IMR-90 (cell line): ENCODE data around the gene QDPR. TPM values are rescaled to one million over a fixed set of nuclear protein-coding genes. Genes with fewer than 3 reads are reported as not detected.

ENCODE experiments used
- ATAC-seq: fragments of 200-7000 bp; cut with Tn5 transposase; 2 replicates; pipeline ENCODE4 v1.9.1; 2020; ENCODE audit warnings: low read depth, mild to moderate bottlenecking, moderate library complexity
- BruUV-seq: library from RNA; stranded (reverse); fragments of 400-500 nt; replicated peaks from 2 replicates; lab custom pipeline; 2021; lab: Mats Ljungman, UMichigan
- CTCF ChIA-PET: fragments of 300-600 bp; formaldehyde crosslinking; extraction: SDS; loops from one replicate; lab custom pipeline; 2021; ENCODE audit warnings: antibody characterized with exemption; lab: Yijun Ruan, JAX
- POLR2A ChIA-PET: fragments of 300-600 bp; sonication (Branson Sonifier 250); formaldehyde crosslinking; loops from one replicate; lab custom pipeline; 2022; ENCODE audit warnings: antibody characterized with exemption; ENCODE audit not compliant: unreplicated experiment; lab: Charles Lee
- DNase-seq: peaks from one replicate; pipeline ENCODE4 v3.0.0; 2013
- H2AFZ ChIP-seq: replicated peaks from 2 replicates; pipeline ENCODE3; 2013; ENCODE audit warnings: low read length, mild to moderate bottlenecking; ENCODE audit not compliant: poor library complexity
- H2AK5ac ChIP-seq: 2 replicates; pipeline ENCODE4 v1.6.1; 2013; ENCODE audit warnings: low read depth, low read length, inconsistent platforms
- H2AK9ac ChIP-seq: replicated peaks from 2 replicates; pipeline ENCODE3; 2013; ENCODE audit warnings: mild to moderate bottlenecking, low read depth, low read length, moderate library complexity; ENCODE audit not compliant: poor library complexity
- H2BK120ac ChIP-seq: 2 replicates; pipeline ENCODE4 v1.6.1; 2013; ENCODE audit warnings: low read depth, low read length, inconsistent platforms
- H2BK15ac ChIP-seq: 3 replicates; pipeline ENCODE4 v1.6.1; 2013; ENCODE audit warnings: low read depth, low read length, inconsistent platforms
- H2BK20ac ChIP-seq: 2 replicates; pipeline ENCODE4 v1.6.1; 2013; ENCODE audit warnings: low read depth, mild to moderate bottlenecking, inconsistent platforms, low read length, moderate library complexity
- H2BK5ac ChIP-seq: 2 replicates; pipeline ENCODE4 v1.6.1; 2013; ENCODE audit warnings: mild to moderate bottlenecking, low read depth, low read length, inconsistent platforms; ENCODE audit not compliant: poor library complexity, severe bottlenecking
- H3K14ac ChIP-seq: replicated peaks from 2 replicates; pipeline ENCODE4 v1.6.1; 2013; ENCODE audit warnings: low read depth, low read length, inconsistent platforms
- H3K18ac ChIP-seq: 2 replicates; pipeline ENCODE4 v1.6.1; 2013; ENCODE audit warnings: low read depth, low read length, control low read depth
- H3K23ac ChIP-seq: 2 replicates; pipeline ENCODE4 v1.6.1; 2013; ENCODE audit warnings: low read depth, low read length, inconsistent platforms
- H3K27ac ChIP-seq: 2 replicates; pipeline ENCODE4 v1.5.1; 2013; ENCODE audit warnings: mild to moderate bottlenecking, control low read depth, low read length; ENCODE audit not compliant: insufficient read depth
- H3K27me3 ChIP-seq: 2 replicates; pipeline ENCODE4 v1.6.1; 2013; ENCODE audit warnings: low read length; ENCODE audit not compliant: control insufficient read depth, insufficient read depth
- H3K36me3 ChIP-seq: 2 replicates; pipeline ENCODE4 v1.6.1; 2013; ENCODE audit warnings: low read length, mixed read lengths; ENCODE audit not compliant: control insufficient read depth, insufficient read depth
- H3K4ac ChIP-seq: 2 replicates; pipeline ENCODE4 v1.6.1; 2013; ENCODE audit warnings: low read depth, low read length, inconsistent platforms
- H3K4me1 ChIP-seq: 2 replicates; pipeline ENCODE4 v1.6.1; 2013; ENCODE audit warnings: low read length, mixed read lengths; ENCODE audit not compliant: control insufficient read depth, insufficient read depth
- H3K4me2 ChIP-seq: 2 replicates; pipeline ENCODE4 v1.6.1; 2013; ENCODE audit warnings: low read depth, mild to moderate bottlenecking, control low read depth, low read length, moderate library complexity
- H3K4me3 ChIP-seq: 2 replicates; pipeline ENCODE4 v1.5.1; 2013; ENCODE audit warnings: low read depth, mild to moderate bottlenecking, control low read depth, low read length, moderate library complexity; ENCODE audit not compliant: insufficient read depth
- H3K56ac ChIP-seq: 2 replicates; pipeline ENCODE4 v1.6.1; 2013; ENCODE audit warnings: low read length, inconsistent platforms; ENCODE audit not compliant: insufficient read depth; ENCODE audit errors: extremely low read depth
- H3K79me1 ChIP-seq, 2 experiments: 2 replicates each; pipeline ENCODE4 v1.6.1; 2013; ENCODE audit warnings: low read length in 2 of 2, inconsistent platforms in 1 of 2, low read depth in 1 of 2
- H3K9ac ChIP-seq: 2 replicates; pipeline ENCODE4 v1.6.1; 2013; ENCODE audit warnings: low read depth, low read length, control low read depth
- H3K9me1 ChIP-seq: 2 replicates; pipeline ENCODE4 v1.6.1; 2013; ENCODE audit warnings: low read length, inconsistent platforms; ENCODE audit not compliant: insufficient read depth
- H3K9me3 ChIP-seq: 2 replicates; pipeline ENCODE4 v1.6.1; 2013; ENCODE audit warnings: low read length; ENCODE audit not compliant: control insufficient read depth, insufficient read depth
- H4K20me1 ChIP-seq: 2 replicates; pipeline ENCODE4 v1.6.1; 2013; ENCODE audit warnings: low read length, inconsistent platforms; ENCODE audit not compliant: insufficient read depth
- H4K5ac ChIP-seq: 2 replicates; pipeline ENCODE4 v1.6.1; 2013; ENCODE audit warnings: mild to moderate bottlenecking, low read depth, low read length, control low read depth
- H4K8ac ChIP-seq, 2 experiments: 2 replicates each; pipeline ENCODE4 v1.6.1; 2013; ENCODE audit warnings: low read depth in 2 of 2, low read length in 2 of 2, control low read depth in 1 of 2, inconsistent platforms in 1 of 2
- H4K91ac ChIP-seq: 2 replicates; pipeline ENCODE4 v1.6.1; 2013; ENCODE audit warnings: low read depth, low read length, inconsistent platforms; ENCODE audit not compliant: insufficient read depth
- ELK1 ChIP-seq: fragments of 150-350 bp; IDR thresholded peaks from 2 replicates; pipeline ENCODE4 v1.6.1; 2016; ENCODE audit warnings: low read depth, mild to moderate bottlenecking, low read length, moderate library complexity, borderline replicate concordance
- NFE2L2 ChIP-seq: fragments of 150-350 bp; IDR thresholded peaks from 2 replicates; pipeline ENCODE4 v1.6.1; 2016; ENCODE audit warnings: low read depth, mild to moderate bottlenecking, low read length
- RCOR1 ChIP-seq: IDR thresholded peaks from 2 replicates; pipeline ENCODE4 v1.6.1; 2012; ENCODE audit warnings: mild to moderate bottlenecking, low read length, improper control_type of control experiment; ENCODE audit not compliant: insufficient replicate concordance
- WGBS, 2 experiments: methylation state at CpG; one replicate each; pipeline versions ENCODE4 v1.1.5 to v1.1.7; 2013; ENCODE audit warnings: missing lambda C conversion rate in 2 of 2; ENCODE audit not compliant: insufficient read length in 1 of 2; ENCODE audit errors: extremely low coverage in 2 of 2; 5-methylcytosine and 5-hydroxymethylcytosine counted together
- dilution Hi-C: fragments of 300-500 bp; cut with HindIII; formaldehyde crosslinking; loops from one replicate; pipeline ENCODE4 v1.14.3; 2018; ENCODE audit warnings: low sequenced_read_pairs; ENCODE audit not compliant: unreplicated experiment
- in situ Hi-C: fragments of 300-500 bp; cut with MboI; formaldehyde crosslinking; loops from 3 replicates; pipeline ENCODE4 v1.14.3; 2019; ENCODE audit warnings: low sequenced_read_pairs, inconsistent platforms, mixed read lengths
- intact Hi-C: fragments of 100-400 bp; cut with micrococcal nuclease; formaldehyde crosslinking; loops from 2 replicates; pipeline ENCODE4 v1.10.0; 2022
- polyA plus RNA-seq, 3 experiments: library from polyadenylated mRNA; depleted of rRNA; stranded (reverse); fragments of >200 nt; gene quantifications; 2 replicates each; pipeline ENCODE4 v1.2.3, GENCODE V29; 2012; ENCODE audit warnings: low replicate concordance in 1 of 3
- total RNA-seq: library from RNA; depleted of rRNA; stranded (reverse); fragments of >200 nt; gene quantifications from 2 replicates; pipeline ENCODE4 v1.2.3, GENCODE V29; 2012

The QDPR gene
- total and polyA plus RNA-seq, 2 of the 4 experiments (the other 2 are of a cell fraction) = 10.4 to 31.1 TPM

DNA sequence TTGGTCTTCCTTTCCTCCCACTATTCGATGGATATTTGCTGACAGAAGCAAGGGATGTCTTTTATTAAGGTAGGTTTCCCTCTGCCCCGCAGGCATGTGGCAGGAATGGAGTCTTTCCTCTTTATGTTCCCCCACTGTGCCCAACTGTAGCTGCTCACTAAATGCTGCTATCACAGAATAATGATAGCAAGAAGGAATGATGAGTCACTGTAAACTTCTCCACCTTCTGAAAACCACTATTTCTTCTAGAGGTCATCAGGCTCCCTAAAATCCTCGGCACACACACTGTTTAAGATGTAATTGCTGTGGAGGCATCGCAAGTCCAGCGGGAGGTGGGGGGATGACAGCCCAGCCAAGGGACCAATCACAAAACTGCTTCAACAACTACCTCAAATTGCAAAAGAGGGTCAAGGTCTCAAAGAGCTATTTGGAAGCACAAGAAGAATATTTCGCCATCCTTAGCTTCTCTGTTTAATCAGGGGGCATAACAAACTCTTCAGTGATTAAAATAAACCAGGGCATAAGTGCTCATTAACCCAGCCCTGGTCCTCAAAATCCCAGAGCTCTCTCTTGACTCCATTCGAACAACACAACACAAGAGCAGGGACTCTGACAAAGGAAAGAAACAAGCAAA, 13.9 kb downstream of the QDPR start:
- ChIA-PET CTCF (interaction anchor here (2.2 kb wide), 1 partner anchor 14 kb away, joined by 7 read pairs; the partner anchor contains the start of gene QDPR), POLR2A (no interaction called here)
- no TSS peak for BruUV-seq
- peaks cover 0 to 4% of the 10 kb centered on the region in 2 experiments; a peak in 2 of 4 replicates for H3K79me1 ChIP-seq
- no peak overlapping the region for H4K5ac ChIP-seq
- no peak overlapping the region for H3K4ac ChIP-seq
- H3K36me3 ChIP-seq = peaks cover 26% of the 10 kb centered on the region
- no peak overlapping the region for H3K4me2 ChIP-seq
- H3K4me1 ChIP-seq = peaks cover 5% of the 10 kb centered on the region; the same call in 1 of the 2 replicates
- H3K27ac ChIP-seq = no peak overlapping the region
- H4K20me1 ChIP-seq = no peaks in the 10 kb centered on the region
- in situ Hi-C loops (no loop called here), dilution Hi-C loops (no loop called here), intact Hi-C loops (no loop called here)
- H2AK5ac ChIP-seq = no peak overlapping the region
- no peaks in the 10 kb centered on the region for H3K27me3 ChIP-seq
- no peak overlapping the region for H2BK15ac ChIP-seq
- H3K23ac ChIP-seq = no peak overlapping the region
- peaks cover 7% of the 10 kb centered on the region; the same call in 1 of the 2 replicates for H3K9me1 ChIP-seq
- no CpG with 5 or more reads among the region's 7 CpGs for WGBS, 2 experiments
- H4K8ac ChIP-seq = no peak overlapping the region
- no peak overlapping the region for H2BK20ac ChIP-seq
- no peak overlapping the region for H2AK9ac ChIP-seq
- no peak overlapping the region for H3K14ac ChIP-seq
- no peak overlapping the region for H2BK5ac ChIP-seq
- TF ChIP-seq NFE2L2 (peak; percentile 55), ELK1 (no peak), RCOR1 (no peak)
- H3K56ac ChIP-seq = no peak overlapping the region
- no peak overlapping the region for H3K4me3 ChIP-seq
- no peak overlapping the region for H2AFZ ChIP-seq
- H4K91ac ChIP-seq = no peak overlapping the region
- no peak overlapping the region for H2BK120ac ChIP-seq
- H3K9ac ChIP-seq = no peak overlapping the region
- H3K18ac ChIP-seq = no peak overlapping the region
- ATAC-seq (peak; percentile 44), DNase-seq (peak; percentile 13)
- no peaks in the 10 kb centered on the region for H3K9me3 ChIP-seq
